Measurements from ENCODE around the gene EIF4EBP2. TPM values are rescaled to one million over a fixed set of nuclear protein-coding genes. Genes with fewer than 3 reads are reported as not detected.

Gene EIF4EBP2
- polyA plus RNA-seq, 1 of the 3 experiments (the other 2 are of a cell fraction): 9.9 TPM

GRCh38 chr10:70370766-70371165 is 33.2 kb upstream of the EIF4EBP2 start (continued):
- TF ChIP-seq MEF2A (IDR thresholded peaks at IDR 0.05; ENCODE audit: borderline replicate concordance, low read depth) (no peak), ELF1 (IDR thresholded peaks at IDR 0.05) (no peak), REST (IDR thresholded peaks at IDR 0.05; ENCODE audit: low read depth, low read length) (no peak), RAD21 (IDR thresholded peaks at IDR 0.05; ENCODE audit: low read length) (no peak), FOXJ3 (CRISPR knock-in tag; IDR thresholded peaks at IDR 0.05) (no peak)

DNA sequence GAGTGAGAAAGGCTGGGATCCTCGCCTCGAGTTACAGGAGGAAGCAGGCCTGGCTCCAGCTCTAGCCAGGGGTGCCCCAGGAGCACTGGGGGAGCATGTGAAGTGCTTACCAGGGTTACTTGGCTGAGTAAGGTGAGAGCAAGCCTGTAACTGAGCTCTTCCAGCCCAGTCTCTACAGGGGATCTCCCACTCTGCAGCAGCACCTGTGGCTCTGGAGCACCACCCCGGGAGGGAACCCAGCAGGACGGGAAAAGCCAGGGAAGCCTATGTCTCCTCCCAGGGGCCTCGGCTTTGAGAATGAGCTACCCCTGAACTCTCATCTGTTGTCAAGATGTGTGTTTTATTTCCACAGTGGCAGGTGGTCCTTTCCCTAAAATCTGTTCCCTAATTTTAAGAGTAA is 32.1 kb upstream of the EIF4EBP2 start:
- H3K36me3 ChIP-seq (replicated peaks in 1 of 2; ENCODE audit: control insufficient read depth in 1 of 2, insufficient read depth in 2 of 2, low read length in 1 of 2): no peaks in the 10 kb centered on the region
- POLR2A ChIA-PET: no interaction called here
- H4K20me1 ChIP-seq (ENCODE audit: insufficient read depth): no peaks in the 10 kb centered on the region
- H3K27me3 ChIP-seq (ENCODE audit: insufficient read depth): no peaks in the 10 kb centered on the region
- no peak for DNase-seq
- no peaks in the 10 kb centered on the region for H3K79me2 ChIP-seq (ENCODE audit: insufficient read depth)
- no peaks in the 10 kb centered on the region for H3K9me3 ChIP-seq
- H3K9ac ChIP-seq: no peak overlapping the region
- H3K27ac ChIP-seq (ENCODE audit: low read depth in 2 of 2, low read length in 1 of 2): no peak overlapping the region
- 28% methylated on average over 3 of the region's 5 CpGs for WGBS (ENCODE audit: low lambda C conversion rate)
- no peaks in the 10 kb centered on the region for H3K9me2 ChIP-seq
- H3K4me3 ChIP-seq (ENCODE audit: low read depth in 2 of 2, low read length in 1 of 2): no peak overlapping the region
- H2AFZ ChIP-seq (ENCODE audit: low read depth): no peak overlapping the region
- TF ChIP-seq GABPA (IDR thresholded peaks at IDR 0.05; ENCODE audit: low read depth): no peak
- TF ChIP-seq MXI1 (IDR thresholded peaks at IDR 0.05; ENCODE audit: low read depth, low read length): no peak
- TF ChIP-seq IRF3 (IDR thresholded peaks at IDR 0.05; ENCODE audit: low read depth, low read length): no peak
- no peak for TF ChIP-seq RFX5 (IDR thresholded peaks at IDR 0.05; ENCODE audit: low read length)
- no peak for TF ChIP-seq GATA2 (CRISPR knock-in tag; IDR thresholded peaks at IDR 0.05)
- TF ChIP-seq RCOR1 (IDR thresholded peaks at IDR 0.05; ENCODE audit: low read length): no peak
- TF ChIP-seq RAD21 (IDR thresholded peaks at IDR 0.05; ENCODE audit: low read length): no peak
- TF ChIP-seq, protein P1, sequence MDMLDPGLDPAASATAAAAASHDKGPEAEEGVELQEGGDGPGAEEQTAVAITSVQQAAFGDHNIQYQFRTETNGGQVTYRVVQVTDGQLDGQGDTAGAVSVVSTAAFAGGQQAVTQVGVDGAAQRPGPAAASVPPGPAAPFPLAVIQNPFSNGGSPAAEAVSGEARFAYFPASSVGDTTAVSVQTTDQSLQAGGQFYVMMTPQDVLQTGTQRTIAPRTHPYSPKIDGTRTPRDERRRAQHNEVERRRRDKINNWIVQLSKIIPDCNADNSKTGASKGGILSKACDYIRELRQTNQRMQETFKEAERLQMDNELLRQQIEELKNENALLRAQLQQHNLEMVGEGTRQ (IDR thresholded peaks at IDR 0.05; ENCODE audit: borderline replicate concordance, low read depth, low read length): no peak
- TF ChIP-seq TAF1 (IDR thresholded peaks at IDR 0.05; ENCODE audit: borderline replicate concordance, low read depth, low read length): no peak
- TF ChIP-seq ELF1 (IDR thresholded peaks at IDR 0.05): no peak
- TF ChIP-seq, protein P2, sequence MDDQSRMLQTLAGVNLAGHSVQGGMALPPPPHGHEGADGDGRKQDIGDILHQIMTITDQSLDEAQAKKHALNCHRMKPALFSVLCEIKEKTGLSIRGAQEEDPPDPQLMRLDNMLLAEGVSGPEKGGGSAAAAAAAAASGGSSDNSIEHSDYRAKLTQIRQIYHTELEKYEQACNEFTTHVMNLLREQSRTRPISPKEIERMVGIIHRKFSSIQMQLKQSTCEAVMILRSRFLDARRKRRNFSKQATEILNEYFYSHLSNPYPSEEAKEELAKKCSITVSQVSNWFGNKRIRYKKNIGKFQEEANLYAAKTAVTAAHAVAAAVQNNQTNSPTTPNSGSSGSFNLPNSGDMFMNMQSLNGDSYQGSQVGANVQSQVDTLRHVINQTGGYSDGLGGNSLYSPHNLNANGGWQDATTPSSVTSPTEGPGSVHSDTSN (IDR thresholded peaks at IDR 0.05): no peak
- TF ChIP-seq SIN3A (IDR thresholded peaks at IDR 0.05; ENCODE audit: borderline replicate concordance, low read depth, low read length): no peak
- no peak for TF ChIP-seq NRF1 (IDR thresholded peaks at IDR 0.05; ENCODE audit: low read depth, low read length)
- TF ChIP-seq SMC3 (IDR thresholded peaks at IDR 0.05; ENCODE audit: low read depth, low read length): no peak
- no peak for TF ChIP-seq JUND (IDR thresholded peaks at IDR 0.05)
- TF ChIP-seq TCF12 (IDR thresholded peaks at IDR 0.05): no peak
- TF ChIP-seq MEF2A (IDR thresholded peaks at IDR 0.05; ENCODE audit: borderline replicate concordance, low read depth): no peak
- CTCF ChIA-PET: interaction anchor here (1.9 kb wide), 1 partner anchor 150 kb away, joined by 6 read pairs; no protein-coding TSS in a partner anchor
- no peaks in the 10 kb centered on the region for H3F3A ChIP-seq (replicated peaks; ENCODE audit: insufficient read depth)
- peaks cover 2 to 3% of the 10 kb centered on the region in 2 experiments; a peak in 2 of 4 replicates for H3K4me1 ChIP-seq (ENCODE audit: control insufficient read depth in 1 of 2, insufficient read depth in 2 of 2, low read depth in 1 of 2, low read length in 1 of 2)
- H3K4me2 ChIP-seq: no peak overlapping the region
